Heart right ventricle (tissue), 16 donors: ENCODE measurements around the gene MIA2. TPM values are rescaled to one million over a fixed set of nuclear protein-coding genes. Genes with fewer than 3 reads are reported as not detected.
"Not testable (repeated sequence)": the region's sequence is repeated elsewhere in the genome, so short reads cannot be mapped to it uniquely, and the experiment has no call there.

Experiments
- ATAC-seq, 8 donors: fragments of 200-7000 bp; cut with Tn5 transposase; one replicate each; pipeline ENCODE4 v1.9.1; 2020; ENCODE audit warnings: mild to moderate bottlenecking in 8 of 8, moderate library complexity in 8 of 8, moderate number of reproducible peaks in 1 of 8
- DNase-seq, 2 donors: peaks; one replicate each; pipeline ENCODE4 v3.0.0-alpha.2; 2020
- H3K27ac ChIP-seq, 10 donors: fragments of 200-600 bp; sonication (generic) in 2 of 10; one replicate each; pipeline versions ENCODE4 v1.5.0 to v1.8.0; 2020 to 2022; ENCODE audit warnings: mild to moderate bottlenecking in 3 of 10
- H3K27me3 ChIP-seq, 7 donors: fragments of 200-600 bp; one replicate each; pipeline ENCODE4 v1.8.0; 2021 to 2022; ENCODE audit warnings: mild to moderate bottlenecking in 2 of 7
- H3K36me3 ChIP-seq, 9 donors: fragments of 200-600 bp; sonication (generic) in 1 of 9; one replicate each; pipeline versions ENCODE4 v1.5.0 to v1.8.0; 2020 to 2022; ENCODE audit warnings: mild to moderate bottlenecking in 2 of 9
- H3K4me1 ChIP-seq, 9 donors: fragments of 200-600 bp; sonication (generic) in 1 of 9; one replicate each; pipeline versions ENCODE4 v1.5.0 to v1.8.0; 2020 to 2022; ENCODE audit warnings: mild to moderate bottlenecking in 4 of 9
- H3K4me3 ChIP-seq, 10 donors: fragments of 200-600 bp; sonication (generic) in 2 of 10; one replicate each; pipeline versions ENCODE4 v1.5.0 to v1.8.0; 2020 to 2022; ENCODE audit warnings: mild to moderate bottlenecking in 7 of 10, moderate library complexity in 2 of 10
- H3K9me3 ChIP-seq, 11 donors: fragments of 200-600 bp in 10 of 11; sonication (generic) in 2 of 11; one replicate each; pipeline versions ENCODE4 v1.5.0 to v1.8.0; 2013 to 2022; ENCODE audit warnings: mild to moderate bottlenecking in 2 of 11, control low read depth in 1 of 11, moderate library complexity in 1 of 11
- CTCF ChIP-seq, 9 donors: fragments of 200-600 bp; sonication (generic) in 2 of 9; IDR thresholded peaks; one replicate each; pipeline versions ENCODE4 v1.5.0 to v1.8.0; 2021 to 2022; ENCODE audit warnings: antibody characterized with exemption in 9 of 9, mild to moderate bottlenecking in 5 of 9, moderate library complexity in 1 of 9
- WGBS, 2 donors: extraction: QIAGEN DNeasy Blood & Tissue Kit; methylation state at CpG; one replicate each; pipeline ENCODE4 v1.1.7; 2013; ENCODE audit warnings: inconsistent platforms in 1 of 2; 5-methylcytosine and 5-hydroxymethylcytosine counted together
- intact Hi-C, 10 donors: fragments of 100-400 bp; cut with DNase I; formaldehyde crosslinking; loops; one replicate each; pipeline versions ENCODE4 v1.11.1 to v1.14.2; 2022
- polyA plus RNA-seq, 2 donors: library from polyadenylated mRNA; stranded (reverse); fragments of 200-250 nt; gene quantifications; one replicate each; pipeline ENCODE4 v1.2.3, GENCODE V29; 2013
- total RNA-seq, 10 donors: library from RNA; stranded (reverse); fragmentation: NEBNext Ultra II Directional in 3 of 10; extraction: Animal tissue kit (Norgen Biotek cat#: 25700) in 3 of 10; gene quantifications; one replicate each; pipeline versions ENCODE4 v1.2.1 to v1.2.4, GENCODE V29; 2021 to 2023
- donor health status: Arrhythmogenic right ventricular cardiomyopathy.
- donor health status: ischemic (EF 13 %, LVEDD 7.1; RV severe dilation, severe dysfunction).
- donor health status: healthy with polysubstance abuse.
- donor health status: DM: no; HTN: yes; CAD: no.
- donor health status: DM: no; HTN: no; CAD: no.
- donor health status: ischemic (EF 25% LVEDD 6.9; RV normal size, moderate dysfunction).
- donor health status: ischemic (EF 25% LVEDD 5.7; RV mildly dilated, moderate dysfunction).
- donor health status: healthy.
- donor health status: DM: yes; HTN: yes; CAD: no.
- donor health status: Ischemic cardiomyopathy.
- donor health status: ischemic (EF 35%, LVEDD 5.7; RV mildly dilated, moderate dysfunction).
- donor health status: nonischemic (EF 11% LVEDD 7.7; RV severe dilation, severe dysfunction).
- donor health status: DM: yes; HTN: yes; CAD: no.
- donor health status: PGD.
- donor health status: ischemic (EF 29% LVEDD 5.4; RV normal size, mild dysfunction).
- donor health status: nonischemic (EF 23%, LVEDD 6.1; RV moderate dilation, normal function).

MIA2 gene
- total and polyA plus RNA-seq, 12 donors: 8.0 to 34.6 (median 22.3) TPM

- WGBS, 2 donors: 93 to 95% methylated on average over 3 of the region's 3 CpGs
- peaks cover 0 to 12% (median 0%) of the 10 kb centered on the region in 11 donors for H3K9me3 ChIP-seq
- no peaks in the 10 kb centered on the region for H3K4me1 ChIP-seq
- no peak for TF ChIP-seq CTCF (IDR thresholded peaks at IDR 0.05)
- intact Hi-C loops: no loop called here
- H3K27me3 ChIP-seq: no peaks in the 10 kb centered on the region
- peaks cover 0 to 81% (median 26%) of the 10 kb centered on the region in 9 donors for H3K36me3 ChIP-seq
- no peak for ATAC-seq
- no peak overlapping the region for H3K27ac ChIP-seq
- no peak for DNase-seq
- no peak overlapping the region for H3K4me3 ChIP-seq
Measured at GRCh38 chr14:39350866-39351265, 117.2 kb downstream of the MIA2 start.

- Histone ChIP-seq H3K9me3 (peaks cover 0 to 12% (median 0%) of the 10 kb centered on the region in 11 donors), H3K27me3 (no peaks in the 10 kb centered on the region), H3K4me3 (no peak overlapping the region), H3K27ac (no peak overlapping the region), H3K36me3 (peaks cover 0 to 72% (median 20%) of the 10 kb centered on the region in 9 donors), H3K4me1 (no peaks in the 10 kb centered on the region)
- no peak for DNase-seq
- ATAC-seq: no peak
- WGBS, 2 donors: 97% methylated on average over 9 of the region's 9 CpGs
- intact Hi-C loops: no loop called here
- no peak for TF ChIP-seq CTCF (IDR thresholded peaks at IDR 0.05)
Measured at GRCh38 chr14:39351708-39352107, 118.0 kb downstream of the MIA2 start.

- ATAC-seq, intact Hi-C loops, H3K27me3 ChIP-seq, H3K4me1 ChIP-seq, H3K4me3 ChIP-seq, DNase-seq, H3K27ac ChIP-seq: not testable (repeated sequence)
- 92% methylated on average over 10 of the region's 10 CpGs for WGBS, 2 donors
- peaks cover 0 to 36% (median 8%) of the 10 kb centered on the region in 9 donors for H3K36me3 ChIP-seq
- H3K9me3 ChIP-seq: peaks cover 0 to 31% (median 3%) of the 10 kb centered on the region in 11 donors
Measured at GRCh38 chr14:39359069-39359468, 125.4 kb downstream of the MIA2 start.

GRCh38 chr14:39360316-39360715 lies 126.6 kb downstream of the MIA2 start:
- intact Hi-C loops: loop anchor here in 1 of 10 donors (10.0 kb wide), 1 partner anchor 246 kb away; the partner anchor contains the start of gene GEMIN2
- Histone ChIP-seq H3K36me3 (peaks cover 0 to 45% (median 8%) of the 10 kb centered on the region in 9 donors), H3K4me3 (no peak overlapping the region), H3K4me1 (no peaks in the 10 kb centered on the region), H3K27me3 (no peaks in the 10 kb centered on the region), H3K27ac (no peak overlapping the region), H3K9me3 (peaks cover 0 to 40% (median 15%) of the 10 kb centered on the region in 11 donors)
- TF ChIP-seq CTCF (IDR thresholded peaks at IDR 0.05): no peak
- no peak for DNase-seq
- ATAC-seq: no peak

GRCh38 chr14:39361556-39361955 lies 127.8 kb downstream of the MIA2 start:
- H3K4me1 ChIP-seq, DNase-seq, H3K4me3 ChIP-seq, H3K27ac ChIP-seq, ATAC-seq, H3K27me3 ChIP-seq: not testable (repeated sequence)
- Histone ChIP-seq H3K36me3 (peaks cover 0 to 45% (median 8%) of the 10 kb centered on the region in 9 donors), H3K9me3 (peaks cover 0 to 44% (median 15%) of the 10 kb centered on the region in 11 donors)
- intact Hi-C loops: loop anchor here in 1 of 10 donors (10.0 kb wide), 1 partner anchor 247 kb away; the partner anchor contains the start of gene GEMIN2
- WGBS, 2 donors: 96% methylated on average over 5 of the region's 5 CpGs
